PC-3 (cell line): Measurements from ENCODE around the gene MCM7. TPM values are rescaled to one million over a fixed set of nuclear protein-coding genes. Genes with fewer than 3 reads are reported as not detected.

Source experiments
- ATAC-seq: fragments of 200-7000 bp; cut with Tn5 transposase; 2 replicates; pipeline ENCODE4 v1.9.1; 2020; ENCODE audit warnings: mild to moderate bottlenecking, moderate library complexity
- BruUV-seq: library from RNA; stranded (reverse); fragments of 400-500 nt; replicated peaks from 2 replicates; lab custom pipeline; 2021; lab: Mats Ljungman, UMichigan
- CTCF ChIA-PET: fragments of 300-600 bp; sonication (Branson Sonifier 250); formaldehyde crosslinking; loops from one replicate; lab custom pipeline; 2022; ENCODE audit warnings: antibody characterized with exemption; lab: Charles Lee
- POLR2A ChIA-PET: fragments of 300-600 bp; sonication (Branson Sonifier 250); formaldehyde crosslinking; loops from one replicate; lab custom pipeline; 2022; ENCODE audit warnings: antibody characterized with exemption; ENCODE audit not compliant: unreplicated experiment; lab: Charles Lee
- DNase-seq: peaks from one replicate; pipeline ENCODE4 v3.0.0-alpha.2; 2015
- H2AFZ ChIP-seq: fragments of 300-600 bp; sonication (generic); 2 replicates; pipeline ENCODE4 v1.6.0; 2016; ENCODE audit warnings: antibody characterized with exemption, low read length
- H3F3A ChIP-seq: fragments of 300-600 bp; sonication (generic); one replicate; pipeline ENCODE4 v1.6.0; 2017; ENCODE audit warnings: antibody characterized with exemption, low read length, control low read depth, mild to moderate bottlenecking; ENCODE audit not compliant: unreplicated experiment
- H3K27ac ChIP-seq: fragments of 300-600 bp; sonication (generic); 2 replicates; pipeline ENCODE4 v1.5.1; 2016; ENCODE audit warnings: mild to moderate bottlenecking, low read length
- H3K27me3 ChIP-seq: fragments of 300-600 bp; sonication (generic); 2 replicates; pipeline ENCODE4 v1.6.1; 2016; ENCODE audit warnings: low read length, mixed read lengths
- H3K36me3 ChIP-seq: fragments of 300-600 bp; sonication (generic); 2 replicates; pipeline ENCODE4 v1.6.1; 2016; ENCODE audit warnings: low read depth, mixed run types, low read length, mixed read lengths
- H3K4me1 ChIP-seq: fragments of 300-600 bp; sonication (generic); 2 replicates; pipeline ENCODE4 v1.5.1; 2016; ENCODE audit warnings: low read length; ENCODE audit not compliant: insufficient read depth
- H3K4me2 ChIP-seq: fragments of 300-600 bp; sonication (generic); 2 replicates; pipeline ENCODE4 v1.6.0; 2016; ENCODE audit warnings: low read length
- H3K4me3 ChIP-seq: fragments of 300-600 bp; sonication (generic); 2 replicates; pipeline ENCODE4 v1.5.1; 2016; ENCODE audit warnings: mild to moderate bottlenecking, low read length, mixed read lengths
- H3K79me2 ChIP-seq: fragments of 300-600 bp; sonication (generic); 2 replicates; pipeline ENCODE4 v1.6.1; 2017; ENCODE audit warnings: low read length, mixed read lengths
- H3K9ac ChIP-seq: fragments of 300-600 bp; sonication (generic); 2 replicates; pipeline ENCODE4 v1.6.0; 2016; ENCODE audit warnings: mild to moderate bottlenecking, low read length
- H3K9me2 ChIP-seq: fragments of 300-600 bp; sonication (generic); replicated peaks from 2 replicates; pipeline ENCODE4 v1.6.1; 2016; ENCODE audit warnings: mixed run types, low read length, mixed read lengths
- H3K9me3 ChIP-seq: fragments of 300-600 bp; sonication (generic); 2 replicates; pipeline ENCODE4 v1.6.1; 2016; ENCODE audit warnings: low read length, mixed read lengths
- H4K20me1 ChIP-seq: fragments of 300-600 bp; sonication (generic); 2 replicates; pipeline ENCODE4 v1.6.1; 2016; ENCODE audit warnings: low read length, mixed read lengths
- CTCF ChIP-seq: fragments of 300-600 bp; sonication (generic); conservative IDR thresholded peaks from 2 replicates; pipeline ENCODE4 v1.5.1; 2017; ENCODE audit warnings: antibody characterized with exemption, low read depth, mild to moderate bottlenecking, low read length
- EZH2 ChIP-seq: fragments of 300-600 bp; sonication (generic); IDR thresholded peaks from one replicate; pipeline ENCODE4 v1.6.1; 2017; ENCODE audit warnings: antibody characterized with exemption, mild to moderate bottlenecking, low read length; ENCODE audit not compliant: unreplicated experiment
- EZH2phosphoT487 ChIP-seq: fragments of 300-600 bp; sonication (generic); IDR thresholded peaks from 2 replicates; pipeline ENCODE4 v1.6.1; 2018; ENCODE audit warnings: mild to moderate bottlenecking, antibody characterized with exemption, low read length, borderline replicate concordance
- intact Hi-C: fragments of 100-400 bp; cut with micrococcal nuclease; formaldehyde crosslinking; loops from 2 replicates; pipeline ENCODE4 v1.9.0; 2023
- total RNA-seq: library from RNA; depleted of rRNA; stranded (reverse); fragments of >200 nt; gene quantifications from 2 replicates; pipeline ENCODE4 v1.2.3, GENCODE V29; 2014

Gene MCM7
- total RNA-seq, 1 experiment from 2014 or later = 208 TPM

- Histone ChIP-seq H3K4me3 (no peak overlapping the region), H3F3A (no peaks in the 10 kb centered on the region), H4K20me1 (no peaks in the 10 kb centered on the region), H3K4me1 (0 out of 2 replicates have a peak, but pooled peaks cover 4% of the 10 kb centered on the region), H3K27ac (no peak overlapping the region), H3K4me2 (no peak overlapping the region), H3K9me3 (no peaks in the 10 kb centered on the region), H3K27me3 (no peaks in the 10 kb centered on the region), H3K79me2 (no peaks in the 10 kb centered on the region), H2AFZ (no peak overlapping the region), H3K36me3 (no peaks in the 10 kb centered on the region), H3K9me2 (no peaks in the 10 kb centered on the region), H3K9ac (no peak overlapping the region)
- CTCF ChIA-PET = interaction anchor here (0.6 to 0.7 kb wide), 2 partner anchors 30 to 275 kb away, joined by 3 to 7 read pairs; no protein-coding TSS in a partner anchor
- POLR2A ChIA-PET = interaction anchor here (0.5 to 0.6 kb wide), 2 partner anchors 40 to 50 kb away, joined by 3 to 5 read pairs; no protein-coding TSS in a partner anchor
- peak; percentile 80 for ATAC-seq
- no TSS peak for BruUV-seq
- intact Hi-C loops = loop anchor here (2.0 to 5.0 kb wide), 3 partner anchors 82 to 275 kb away; no protein-coding TSS in a partner anchor
- peak; percentile 68 for DNase-seq
- TF ChIP-seq CTCF (peak; percentile 87), EZH2phosphoT487 (no peak)
Measured at GRCh38 chr7:100132697-100133151, 31.5 kb upstream of the MCM7 start.

GRCh38 chr7:100132126-100132525 is 30.9 kb upstream of the MCM7 start:
- no peaks in the 10 kb centered on the region for H3K36me3 ChIP-seq
- intact Hi-C loops = loop anchor here (2.0 to 5.0 kb wide), 3 partner anchors 83 to 275 kb away; no protein-coding TSS in a partner anchor
- H3K79me2 ChIP-seq = no peaks in the 10 kb centered on the region
- no peak overlapping the region for H3K4me2 ChIP-seq
- H3F3A ChIP-seq = no peaks in the 10 kb centered on the region
- H2AFZ ChIP-seq = no peak overlapping the region
- no TSS peak for BruUV-seq
- ChIA-PET POLR2A (interaction anchor here (0.5 kb wide), 1 partner anchor 50 kb away, joined by 5 read pairs; no protein-coding TSS in a partner anchor), CTCF (no interaction called here)
- H3K27me3 ChIP-seq = no peaks in the 10 kb centered on the region
- no peak overlapping the region for H3K27ac ChIP-seq
- TF ChIP-seq EZH2phosphoT487 = no peak
- no peak for TF ChIP-seq EZH2
- no peak for TF ChIP-seq CTCF
- H3K9ac ChIP-seq = no peak overlapping the region
- no peaks in the 10 kb centered on the region for H3K9me3 ChIP-seq
- H4K20me1 ChIP-seq = no peaks in the 10 kb centered on the region
- ATAC-seq (no peak), DNase-seq (no peak)
- H3K4me3 ChIP-seq = no peak overlapping the region
- 0 out of 2 replicates have a peak, but pooled peaks cover 4% of the 10 kb centered on the region for H3K4me1 ChIP-seq
- no peaks in the 10 kb centered on the region for H3K9me2 ChIP-seq
